ENCODE results near the gene ZDHHC19.

DNA sequence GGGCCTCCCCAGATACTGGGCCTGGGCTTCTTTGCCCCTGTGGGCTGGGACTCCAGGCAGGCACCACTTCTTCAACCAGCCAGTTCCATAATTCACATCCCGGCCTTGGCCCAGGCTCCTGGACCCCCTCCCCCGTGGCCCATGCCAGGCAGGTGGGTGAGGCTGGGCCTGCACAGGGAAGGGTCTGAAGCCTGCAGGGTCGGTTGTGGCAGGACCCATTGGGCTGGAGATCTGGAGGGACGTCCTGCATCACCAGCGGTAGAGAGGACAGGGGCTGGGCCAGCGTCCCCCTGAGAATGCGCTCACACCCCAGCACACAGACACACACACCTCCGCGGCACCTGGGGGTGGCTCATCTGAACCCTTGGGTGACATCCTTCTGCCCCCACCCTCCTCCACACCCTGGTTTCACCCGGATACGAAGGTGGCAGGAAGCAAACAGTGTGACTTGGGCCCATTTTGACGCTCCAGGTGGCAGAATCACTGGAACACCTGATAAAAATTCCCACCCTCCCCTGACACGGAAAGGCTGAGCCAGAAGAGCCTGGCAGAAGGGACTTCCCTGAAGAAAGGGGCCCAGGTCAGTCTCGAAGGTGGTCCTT lies 15.4 kb downstream of the ZDHHC19 start:
- TF ChIP-seq, protein P1, sequence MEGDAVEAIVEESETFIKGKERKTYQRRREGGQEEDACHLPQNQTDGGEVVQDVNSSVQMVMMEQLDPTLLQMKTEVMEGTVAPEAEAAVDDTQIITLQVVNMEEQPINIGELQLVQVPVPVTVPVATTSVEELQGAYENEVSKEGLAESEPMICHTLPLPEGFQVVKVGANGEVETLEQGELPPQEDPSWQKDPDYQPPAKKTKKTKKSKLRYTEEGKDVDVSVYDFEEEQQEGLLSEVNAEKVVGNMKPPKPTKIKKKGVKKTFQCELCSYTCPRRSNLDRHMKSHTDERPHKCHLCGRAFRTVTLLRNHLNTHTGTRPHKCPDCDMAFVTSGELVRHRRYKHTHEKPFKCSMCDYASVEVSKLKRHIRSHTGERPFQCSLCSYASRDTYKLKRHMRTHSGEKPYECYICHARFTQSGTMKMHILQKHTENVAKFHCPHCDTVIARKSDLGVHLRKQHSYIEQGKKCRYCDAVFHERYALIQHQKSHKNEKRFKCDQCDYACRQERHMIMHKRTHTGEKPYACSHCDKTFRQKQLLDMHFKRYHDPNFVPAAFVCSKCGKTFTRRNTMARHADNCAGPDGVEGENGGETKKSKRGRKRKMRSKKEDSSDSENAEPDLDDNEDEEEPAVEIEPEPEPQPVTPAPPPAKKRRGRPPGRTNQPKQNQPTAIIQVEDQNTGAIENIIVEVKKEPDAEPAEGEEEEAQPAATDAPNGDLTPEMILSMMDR (IDR thresholded peaks at IDR 0.05) = no peak
- TF ChIP-seq EP300 (IDR thresholded peaks at IDR 0.05) = no peak
- TF ChIP-seq POLR2A (IDR thresholded peaks at IDR 0.05) = no peak
- TF ChIP-seq POLR2AphosphoS5 (IDR thresholded peaks at IDR 0.05) = no peak

Measured in gastroesophageal sphincter (tissue), 3 donors.